Cardiac muscle cell (in vitro differentiated cells and primary cell): Measurements from ENCODE around the gene GOLGA6L2. TPM values are rescaled to one million over a fixed set of nuclear protein-coding genes. Genes with fewer than 3 reads are reported as not detected.
"Not testable (repeated sequence)": the region's sequence is repeated elsewhere in the genome, so short reads cannot be mapped to it uniquely, and the experiment has no call there.

Source experiments
- DNase-seq, 2 donors: peaks; one replicate each; pipeline versions ENCODE4 v3.0.0 to v3.0.0-alpha.2; 2010 to 2017; ENCODE audit warnings: low read depth in 1 of 2, low spot score in 1 of 2
- H3K27ac ChIP-seq: fragments of 200-600 bp; sonication (generic); 2 replicates; pipeline ENCODE4 v1.5.1; 2016
- H3K27me3 ChIP-seq: fragments of 200-600 bp; sonication (generic); 2 replicates; pipeline ENCODE4 v1.6.0; 2016; ENCODE audit warnings: control low read depth
- H3K36me3 ChIP-seq: fragments of 200-600 bp; sonication (generic); 2 replicates; pipeline ENCODE4 v1.5.1; 2016; ENCODE audit warnings: control low read depth
- H3K4me1 ChIP-seq: fragments of 200-600 bp; sonication (generic); 2 replicates; pipeline ENCODE4 v1.8.1; 2017; ENCODE audit warnings: low read depth, mild to moderate bottlenecking, mixed run types
- H3K4me3 ChIP-seq: fragments of 200-600 bp; sonication (generic); 2 replicates; pipeline ENCODE4 v1.5.1; 2016; ENCODE audit warnings: mild to moderate bottlenecking
- H3K9me3 ChIP-seq: fragments of 200-600 bp; sonication (generic); 2 replicates; pipeline ENCODE4 v1.5.1; 2017; ENCODE audit warnings: low read depth, mild to moderate bottlenecking, control low read depth
- CTCF ChIP-seq: IDR thresholded peaks from 2 replicates; pipeline ENCODE4 v1.5.1; 2012; ENCODE audit warnings: low read depth, mild to moderate bottlenecking, low read length
- polyA plus RNA-seq: library from polyadenylated mRNA; unstranded; fragments of >200 nt; fragmentation: Nextera tagmentation; extraction: Ambion mirVana; gene quantifications from 2 replicates; pipeline ENCODE4 v1.2.1, GENCODE V29; 2016
- total RNA-seq: library from RNA; depleted of rRNA; stranded (reverse); fragments of >200 nt; gene quantifications from 2 replicates; pipeline ENCODE4 v1.2.3, GENCODE V29; 2016

Gene GOLGA6L2
- total and polyA plus RNA-seq, 2 experiments from 2014 or later: not detected

DNA sequence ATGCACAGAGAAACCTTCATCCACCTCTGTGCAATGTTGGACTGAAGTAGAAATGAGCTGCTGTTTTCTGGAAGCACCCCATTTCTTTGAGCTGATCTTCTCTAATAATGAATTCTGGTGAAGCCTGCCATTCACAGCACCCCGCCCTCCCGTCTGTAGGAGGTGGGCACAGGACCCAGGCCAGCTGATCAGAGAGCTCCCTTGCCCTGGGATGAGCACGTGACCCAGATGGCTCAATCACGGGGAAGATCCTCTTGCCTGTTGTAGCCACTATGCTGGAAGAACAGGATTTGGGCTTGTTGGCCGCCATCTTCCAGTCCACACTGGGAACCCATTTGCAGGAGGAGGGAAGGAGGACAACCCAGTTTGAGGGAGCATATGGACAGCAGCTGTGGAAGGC lies 44.5 kb downstream of the GOLGA6L2 start:
- no peaks in the 10 kb centered on the region for H3K27me3 ChIP-seq
- H3K4me3 ChIP-seq: no peak overlapping the region
- DNase-seq: no peak
- no peaks in the 10 kb centered on the region for H3K36me3 ChIP-seq
- H3K9me3 ChIP-seq: no peaks in the 10 kb centered on the region
- no peak for TF ChIP-seq CTCF
- H3K4me1 ChIP-seq: no peaks in the 10 kb centered on the region
- H3K27ac ChIP-seq: no peak overlapping the region

- Histone ChIP-seq H3K27ac (no peak overlapping the region), H3K4me3 (no peak overlapping the region), H3K27me3 (no peaks in the 10 kb centered on the region), H3K9me3 (no peaks in the 10 kb centered on the region), H3K36me3 (no peaks in the 10 kb centered on the region), H3K4me1 (no peaks in the 10 kb centered on the region)
- TF ChIP-seq CTCF: no peak
- DNase-seq: no peak
Observed at GRCh38 chr15:23402140-23402539, 44.9 kb downstream of the GOLGA6L2 start.

DNA sequence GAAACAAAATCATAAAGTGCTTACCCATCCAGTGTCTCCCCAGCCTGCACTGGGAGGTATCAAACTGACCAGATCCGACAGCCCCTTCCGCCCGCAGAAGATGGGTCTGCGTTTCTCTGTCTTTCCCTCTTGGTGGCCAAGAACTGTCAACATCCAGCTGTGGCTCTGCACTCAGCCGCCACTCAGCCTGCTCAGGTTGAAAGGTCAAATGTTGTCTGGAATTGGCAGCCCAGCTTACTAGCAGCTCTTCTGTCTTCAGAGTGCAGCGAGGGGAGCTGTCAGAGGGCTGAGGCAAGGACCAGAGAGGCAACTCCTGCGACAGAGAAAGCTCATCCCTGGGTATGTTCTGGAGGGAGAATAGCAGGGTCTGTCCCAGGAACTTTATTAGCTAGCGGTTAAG lies 45.4 kb downstream of the GOLGA6L2 start:
- Histone ChIP-seq H3K9me3 (no peaks in the 10 kb centered on the region), H3K4me3 (no peak overlapping the region), H3K4me1 (no peaks in the 10 kb centered on the region), H3K36me3 (no peaks in the 10 kb centered on the region), H3K27me3 (no peaks in the 10 kb centered on the region), H3K27ac (no peak overlapping the region)
- TF ChIP-seq CTCF: no peak
- DNase-seq: no peak

DNA sequence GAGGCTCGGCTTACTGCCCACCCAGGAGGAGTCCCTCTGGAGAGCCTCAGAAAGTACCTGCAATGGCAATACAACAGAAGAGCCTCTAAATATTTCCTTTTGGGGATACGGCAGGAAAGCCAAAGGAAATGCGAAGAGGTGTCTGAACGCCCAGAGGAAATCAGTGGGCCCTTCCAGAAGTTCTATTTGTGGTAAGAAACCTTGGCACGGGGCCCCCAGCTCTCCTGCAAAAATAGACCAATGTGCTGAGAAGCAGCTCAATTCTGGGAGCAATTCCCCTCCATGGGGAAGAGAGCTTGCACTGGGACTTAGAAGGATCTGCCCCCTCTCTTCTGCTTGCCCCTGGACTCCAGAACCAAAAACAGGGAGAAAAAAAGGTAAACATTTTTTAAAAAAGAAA lies 47.8 kb downstream of the GOLGA6L2 start:
- H3K4me1 ChIP-seq, DNase-seq, H3K27ac ChIP-seq, H3K4me3 ChIP-seq, H3K36me3 ChIP-seq, H3K9me3 ChIP-seq, H3K27me3 ChIP-seq: not testable (repeated sequence)

- not testable (repeated sequence) for H3K9me3 ChIP-seq, H3K27ac ChIP-seq, DNase-seq, H3K27me3 ChIP-seq, H3K4me1 ChIP-seq, H3K4me3 ChIP-seq, H3K36me3 ChIP-seq
Observed at GRCh38 chr15:23398357-23398756, 48.7 kb downstream of the GOLGA6L2 start.

DNA sequence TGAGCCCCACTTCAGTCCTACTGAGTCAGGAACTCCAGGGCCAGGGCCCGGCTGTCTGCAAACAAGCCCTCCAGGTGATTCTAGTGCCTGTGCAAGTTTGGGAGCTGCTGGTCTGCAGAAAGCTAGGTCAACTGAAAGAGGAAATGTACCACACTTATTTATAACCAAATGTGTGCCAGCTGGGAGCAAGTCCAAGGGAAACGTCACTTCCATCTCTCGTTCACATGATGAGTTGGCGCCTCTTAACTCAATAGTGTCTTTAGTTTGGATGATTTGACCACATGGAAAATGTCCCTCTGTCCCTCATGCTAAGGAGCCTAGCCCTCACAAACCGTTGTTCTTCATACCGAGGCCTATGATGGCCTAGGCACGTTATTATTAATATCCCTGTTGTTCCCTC lies 49.3 kb downstream of the GOLGA6L2 start:
- Histone ChIP-seq H3K27ac (no peak overlapping the region), H3K9me3 (no peaks in the 10 kb centered on the region), H3K27me3 (no peaks in the 10 kb centered on the region), H3K36me3 (no peaks in the 10 kb centered on the region), H3K4me3 (no peak overlapping the region), H3K4me1 (no peaks in the 10 kb centered on the region)
- DNase-seq: no peak
- no peak for TF ChIP-seq CTCF

DNA sequence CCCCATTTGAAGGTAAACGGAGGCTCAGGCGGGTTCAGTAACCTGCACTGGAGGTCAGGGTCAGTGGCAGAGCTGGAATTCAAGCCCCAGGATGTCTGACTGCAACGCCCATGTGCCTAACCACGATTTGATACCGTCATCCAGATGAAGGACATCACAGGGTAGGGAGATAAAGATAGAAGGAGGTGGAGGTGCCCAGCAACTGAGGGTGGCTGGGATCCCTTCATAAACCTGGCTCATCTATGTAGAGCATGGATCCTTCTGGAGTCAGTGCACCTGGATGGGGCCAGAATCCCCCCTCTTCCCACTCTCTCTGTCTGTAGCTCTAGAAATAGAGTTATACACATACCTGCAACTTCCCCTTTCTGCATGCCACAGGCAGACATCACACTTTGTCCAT lies 51.2 kb downstream of the GOLGA6L2 start:
- no peaks in the 10 kb centered on the region for H3K4me1 ChIP-seq
- H3K27ac ChIP-seq: no peak overlapping the region
- H3K36me3 ChIP-seq: no peaks in the 10 kb centered on the region
- H3K9me3 ChIP-seq: no peaks in the 10 kb centered on the region
- H3K4me3 ChIP-seq: no peak overlapping the region
- TF ChIP-seq CTCF: no peak
- no peak for DNase-seq
- H3K27me3 ChIP-seq: no peaks in the 10 kb centered on the region
